Gastrocnemius medialis (tissue), 4 donors: Measurements from ENCODE around the gene TMEM51.

Experiments used
- CTCF ChIP-seq, 5 experiments: fragments of 450-650 bp in 3 of 5; fragments of 200-600 bp in 2 of 5; sonication (generic) in 2 of 5; IDR thresholded peaks in 4 of 5; conservative IDR thresholded peaks in 1 of 5; 1 replicate in 4 of 5; 2 replicates in 1 of 5; pipeline ENCODE4 v1.5.1; 2016 to 2019; ENCODE audit warnings: antibody characterized with exemption in 5 of 5, mild to moderate bottlenecking in 3 of 5, moderate library complexity in 3 of 5
- POLR2A ChIP-seq, 2 donors: fragments of 450-650 bp; IDR thresholded peaks; one replicate each; pipeline ENCODE4 v1.6.1; 2017; ENCODE audit warnings: antibody characterized with exemption in 2 of 2, mild to moderate bottlenecking in 2 of 2, moderate library complexity in 2 of 2

- no peak for TF ChIP-seq CTCF (IDR thresholded peaks at IDR 0.05 in 4 of 5, conservative IDR thresholded peaks at IDR 0.05 in 1 of 5)
- no peak for TF ChIP-seq POLR2A (IDR thresholded peaks at IDR 0.05)
Observed at GRCh38 chr1:15103906-15104305, 49.6 kb upstream of the TMEM51 start.
